ENCODE results near the gene SFTA2.
"Not testable (repeated sequence)": the region's sequence is repeated elsewhere in the genome, so short reads cannot be mapped to it uniquely, and the experiment has no call there.

The SFTA2 gene

DNA sequence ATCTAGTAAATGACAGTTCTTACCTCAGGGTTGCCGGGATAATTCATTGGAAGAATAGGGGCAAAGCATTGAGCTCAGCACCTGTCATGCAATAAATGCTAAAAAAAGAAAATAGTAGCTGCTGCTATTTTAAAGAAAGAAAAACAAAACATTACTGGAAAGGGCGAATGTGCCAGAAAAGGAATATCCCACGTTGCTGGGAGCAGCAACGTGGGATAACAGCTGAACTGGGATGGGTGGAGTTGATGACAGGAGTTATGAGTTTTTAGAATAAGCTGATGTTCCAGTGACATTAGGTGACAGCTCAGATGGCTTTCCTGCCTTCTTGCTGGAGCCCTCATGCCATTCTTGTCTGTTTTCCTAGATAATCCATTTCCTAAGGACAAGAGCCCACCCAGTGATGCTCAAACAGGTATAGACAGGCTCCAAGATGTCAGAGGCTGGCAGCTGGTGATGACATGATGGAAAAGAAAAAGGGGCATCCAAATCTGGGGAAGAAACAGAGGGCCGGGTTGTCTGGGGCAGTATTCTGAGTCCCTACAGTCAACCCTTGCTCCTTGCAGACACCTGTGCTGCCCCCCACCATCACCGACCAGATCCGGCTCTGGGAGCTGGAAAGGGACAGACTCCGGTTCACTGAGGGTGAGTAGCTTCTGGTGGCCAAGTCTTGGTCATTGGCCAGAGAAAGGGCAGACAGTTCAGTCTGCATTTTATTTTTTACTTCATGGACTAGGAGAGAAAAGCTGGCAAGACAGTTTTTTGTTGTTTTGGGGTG is 19.0 kb downstream of the SFTA2 start:
- DNase-seq = no peak

DNA sequence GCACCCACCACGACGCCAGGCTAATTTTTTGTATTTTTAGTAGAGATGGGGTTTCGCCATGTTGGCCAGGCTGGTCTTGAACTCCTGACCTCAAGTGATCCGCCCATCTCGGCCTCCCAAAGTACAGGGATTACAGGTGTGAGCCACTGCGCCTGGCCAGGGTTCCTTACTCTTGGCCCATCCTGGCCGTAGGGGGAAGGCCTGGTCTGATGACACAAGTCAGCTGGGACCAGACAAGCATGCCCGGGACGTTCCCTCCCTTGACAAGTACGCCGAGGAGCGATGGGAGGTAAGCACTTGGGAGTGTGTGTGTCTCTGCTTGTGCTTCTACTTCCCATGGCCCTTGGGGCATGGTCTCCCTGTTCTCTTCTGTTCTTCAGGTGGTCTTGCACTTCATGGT is 21.5 kb downstream of the SFTA2 start:
- not testable (repeated sequence) for DNase-seq

DNA sequence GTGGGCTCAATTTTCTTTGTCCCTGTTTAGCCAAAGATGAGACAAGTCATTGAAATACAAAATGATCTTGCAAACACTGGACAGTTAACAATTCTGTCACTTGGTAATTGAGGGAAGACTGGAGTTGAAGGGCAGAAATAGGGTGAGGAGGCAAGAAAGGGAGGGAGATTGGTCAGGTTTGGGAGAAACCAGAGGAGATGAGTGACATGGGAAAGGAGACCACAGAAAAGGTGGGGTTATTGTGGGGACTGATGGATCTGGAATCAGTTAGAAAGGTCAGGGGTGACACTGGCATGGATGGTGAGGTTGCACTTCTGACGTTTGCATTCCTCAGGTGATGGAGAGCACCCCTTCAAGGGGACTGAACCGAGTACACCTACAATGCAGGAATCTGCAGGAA is 23.3 kb downstream of the SFTA2 start:
- no peak for DNase-seq

DNA sequence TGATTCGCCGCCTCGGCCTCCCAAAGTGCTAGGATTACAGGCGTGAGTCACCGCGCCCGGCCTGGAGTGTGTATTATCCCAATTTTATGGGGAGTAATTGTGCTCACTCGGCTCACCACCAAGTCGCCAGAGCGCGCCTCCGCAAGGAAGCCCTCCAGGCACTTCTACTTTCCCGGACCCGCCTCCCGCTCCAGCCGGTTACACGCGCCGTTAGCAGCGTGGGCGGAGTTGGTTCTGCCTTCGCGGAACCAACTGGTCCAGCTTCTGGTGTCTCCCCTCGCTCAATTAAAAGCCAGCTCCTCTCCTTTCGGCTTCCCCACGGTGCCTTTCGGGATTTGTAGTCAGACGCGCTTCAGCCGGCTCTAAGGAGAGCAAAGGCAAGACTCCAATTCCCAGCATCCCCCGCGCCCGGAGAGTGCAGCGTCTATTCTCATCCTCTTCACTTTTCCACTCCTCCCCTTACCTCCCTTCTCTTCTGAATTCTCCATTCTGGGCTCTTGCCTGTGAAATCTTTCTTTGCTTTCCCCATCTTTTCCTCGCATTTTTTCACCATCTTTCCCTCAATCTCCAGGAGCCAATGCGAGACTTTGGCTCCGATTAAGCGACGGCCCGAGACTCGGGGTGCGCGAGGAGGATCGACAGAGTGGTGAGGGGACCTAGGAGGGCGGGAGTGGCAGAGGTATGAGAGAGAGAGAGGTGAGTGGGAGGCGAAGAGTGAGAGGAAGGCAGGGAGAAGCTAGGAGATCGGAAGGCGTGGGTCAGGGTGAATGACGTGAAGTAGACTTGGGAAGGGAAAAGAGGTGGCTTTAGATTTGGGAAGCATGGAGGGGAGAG is 24.0 kb downstream of the SFTA2 start, which contains the start of gene GTF2H4:
Gene GTF2H4 (plus strand): TSS at position 450 of the 834 bp plus-strand sequence.
- DNase-seq = peak; percentile 91

DNA sequence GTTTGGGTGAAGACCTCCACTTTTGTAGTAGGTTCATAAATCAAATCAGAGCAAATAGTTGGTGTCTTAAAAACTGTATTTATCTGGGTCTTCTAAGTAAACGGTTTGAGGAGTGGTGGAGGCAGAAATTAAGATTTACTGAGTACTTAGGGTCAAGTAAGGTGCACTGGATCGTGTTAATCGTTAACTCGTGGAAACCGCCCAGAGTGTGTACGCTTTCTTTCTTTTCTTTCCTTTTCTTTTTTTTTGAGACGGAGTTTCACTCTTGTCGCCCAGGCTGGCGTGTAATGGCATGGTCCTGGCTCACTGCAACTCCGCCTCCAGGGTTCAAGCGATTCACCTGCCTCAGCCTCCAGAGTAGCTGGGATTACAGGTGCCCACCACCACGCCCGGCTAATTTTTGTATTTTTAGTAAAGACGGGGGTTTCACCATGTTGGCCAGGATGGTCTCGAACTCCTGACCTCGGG is 24.6 kb downstream of the SFTA2 start:
- not testable (repeated sequence) for DNase-seq

DNA sequence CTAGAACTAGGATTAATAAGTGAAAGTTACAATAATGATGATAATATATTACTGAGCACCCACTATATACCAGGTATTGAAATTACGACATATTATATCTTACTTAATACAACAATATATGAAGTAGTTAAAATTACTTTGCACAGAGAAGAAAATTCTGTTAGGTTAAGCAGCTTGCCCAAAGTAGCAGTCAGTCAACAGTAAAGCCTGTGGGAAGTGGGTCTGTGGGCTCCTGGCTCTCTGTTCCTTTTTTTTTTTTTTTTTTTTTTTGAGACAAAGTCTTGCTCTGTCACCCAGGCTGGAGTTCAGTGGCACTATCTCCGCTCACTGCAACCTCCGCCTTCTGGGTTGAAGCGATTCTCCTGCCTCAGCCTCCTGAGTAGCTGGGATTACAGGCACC is 28.7 kb downstream of the SFTA2 start:
- DNase-seq = no peak

DNA sequence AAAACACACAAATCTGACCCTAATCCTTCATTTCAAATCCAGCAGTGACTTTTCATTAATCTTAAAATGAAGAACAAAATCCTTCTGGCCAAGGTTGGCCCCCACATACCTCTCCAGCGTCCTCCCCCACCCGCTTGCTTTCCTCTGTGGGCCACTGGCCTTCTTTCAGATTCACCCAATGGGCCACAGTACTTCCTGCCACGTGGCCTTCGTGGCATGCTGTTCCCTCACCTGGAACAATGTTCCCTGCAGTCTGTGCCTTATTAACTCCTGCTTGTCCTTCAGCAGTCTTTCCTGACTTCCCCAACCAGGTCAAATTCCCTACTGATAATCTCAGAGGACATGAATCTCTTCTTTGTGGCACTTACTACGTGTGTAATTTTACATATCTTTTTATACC is 29.3 kb downstream of the SFTA2 start:
- DNase-seq = no peak

DNA sequence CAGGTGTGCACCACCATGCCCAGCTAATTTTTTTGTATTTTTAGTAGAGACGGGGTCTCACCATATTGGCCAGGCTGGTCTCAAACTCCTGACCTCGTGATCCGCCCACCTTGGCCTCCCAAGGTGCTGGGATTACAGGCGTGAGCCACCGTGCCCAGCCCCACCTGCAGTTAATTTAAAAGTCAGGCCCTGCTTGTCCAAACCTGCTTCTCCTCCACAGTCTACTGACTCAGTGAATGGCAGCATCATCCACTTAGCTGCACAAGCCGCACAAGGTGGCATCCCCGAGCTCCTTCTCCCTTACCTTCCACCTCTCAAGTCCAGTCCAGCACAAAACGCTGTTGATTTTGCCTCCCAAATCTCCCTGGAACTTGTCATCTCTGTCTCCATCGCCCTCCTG is 29.8 kb downstream of the SFTA2 start:
- DNase-seq = not testable (repeated sequence)

DNA sequence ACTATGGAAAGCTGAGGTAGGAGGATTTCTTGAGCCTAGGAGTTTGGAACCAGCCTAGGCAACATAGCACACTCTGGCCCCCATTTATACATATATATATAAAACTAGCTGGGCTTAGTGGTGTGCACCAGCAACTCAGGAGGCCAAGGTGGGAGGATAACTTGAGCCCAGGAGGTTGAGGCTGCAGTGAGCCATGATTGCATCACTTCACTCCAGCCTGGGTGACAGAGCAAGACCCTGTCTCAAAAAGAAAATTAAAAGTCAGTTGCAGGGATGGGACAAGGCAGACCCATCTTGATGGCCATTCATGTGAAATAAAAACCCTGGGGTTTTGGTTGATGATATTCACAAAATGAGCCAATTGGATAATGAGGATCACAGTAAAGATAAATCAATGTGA is 30.5 kb downstream of the SFTA2 start:
- no peak for DNase-seq

DNA sequence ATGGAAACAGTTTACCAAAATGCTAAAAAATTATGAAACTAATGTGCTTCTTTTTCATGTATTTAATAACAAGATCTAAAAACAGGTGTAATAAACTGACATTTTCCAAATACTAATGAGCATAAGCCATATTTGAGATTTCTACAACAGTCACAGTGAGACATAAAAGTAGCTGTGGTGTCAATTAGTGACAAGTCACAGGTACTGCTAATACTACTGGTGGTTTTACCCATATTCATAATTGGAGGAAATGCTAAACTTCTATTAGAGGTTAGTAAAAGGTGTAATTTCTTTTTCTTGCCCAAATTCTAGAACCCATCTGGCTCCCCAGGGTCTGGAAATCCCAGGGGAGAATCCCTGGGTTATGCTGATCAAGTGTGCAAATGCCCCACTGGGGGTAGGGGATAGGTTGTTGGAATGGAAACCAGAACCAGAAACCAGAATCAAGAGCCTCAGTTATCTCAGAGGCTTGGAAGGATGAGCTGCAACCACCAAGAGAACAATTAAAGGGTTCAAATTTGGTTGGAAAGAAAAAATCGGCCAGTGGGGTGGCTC is 31.0 kb downstream of the SFTA2 start:
- no peak for DNase-seq

DNA sequence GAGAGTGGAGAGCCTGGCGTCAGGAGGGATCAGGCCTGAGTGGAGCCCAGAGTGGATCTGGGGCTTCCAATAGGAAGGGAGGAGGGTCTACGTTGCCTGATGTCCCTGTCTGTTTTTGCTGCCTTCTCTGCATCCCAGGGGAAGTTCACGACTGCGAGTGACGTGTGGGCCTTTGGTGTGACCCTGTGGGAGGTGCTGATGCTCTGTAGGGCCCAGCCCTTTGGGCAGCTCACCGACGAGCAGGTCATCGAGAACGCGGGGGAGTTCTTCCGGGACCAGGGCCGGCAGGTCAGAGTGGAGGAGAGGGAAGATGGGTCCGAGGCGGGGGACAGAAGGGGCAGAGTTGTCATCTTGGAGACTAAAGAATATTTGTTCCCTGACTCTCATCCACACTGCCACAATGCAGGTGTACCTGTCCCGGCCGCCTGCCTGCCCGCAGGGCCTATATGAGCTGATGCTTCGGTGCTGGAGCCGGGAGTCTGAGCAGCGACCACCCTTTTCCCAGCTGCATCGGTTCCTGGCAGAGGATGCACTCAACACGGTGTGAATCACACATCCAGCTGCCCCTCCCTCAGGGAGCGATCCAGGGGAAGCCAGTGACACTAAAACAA is 33.1 kb downstream of the SFTA2 start:
- no peak for DNase-seq

DNA sequence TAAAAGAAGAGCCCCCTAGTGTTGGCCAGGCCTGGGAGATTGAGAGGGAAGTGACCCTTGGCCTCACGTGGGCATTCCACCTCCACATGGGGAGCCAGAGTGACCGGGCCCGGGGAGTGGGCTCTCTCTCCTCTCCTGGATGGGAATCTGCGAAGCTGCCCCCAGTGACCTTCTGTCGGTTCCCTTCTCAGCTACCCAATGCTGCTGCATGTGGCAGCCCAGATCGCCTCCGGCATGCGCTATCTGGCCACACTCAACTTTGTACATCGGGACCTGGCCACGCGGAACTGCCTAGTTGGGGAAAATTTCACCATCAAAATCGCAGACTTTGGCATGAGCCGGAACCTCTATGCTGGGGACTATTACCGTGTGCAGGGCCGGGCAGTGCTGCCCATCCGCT is 34.1 kb downstream of the SFTA2 start:
- DNase-seq = no peak

DNA sequence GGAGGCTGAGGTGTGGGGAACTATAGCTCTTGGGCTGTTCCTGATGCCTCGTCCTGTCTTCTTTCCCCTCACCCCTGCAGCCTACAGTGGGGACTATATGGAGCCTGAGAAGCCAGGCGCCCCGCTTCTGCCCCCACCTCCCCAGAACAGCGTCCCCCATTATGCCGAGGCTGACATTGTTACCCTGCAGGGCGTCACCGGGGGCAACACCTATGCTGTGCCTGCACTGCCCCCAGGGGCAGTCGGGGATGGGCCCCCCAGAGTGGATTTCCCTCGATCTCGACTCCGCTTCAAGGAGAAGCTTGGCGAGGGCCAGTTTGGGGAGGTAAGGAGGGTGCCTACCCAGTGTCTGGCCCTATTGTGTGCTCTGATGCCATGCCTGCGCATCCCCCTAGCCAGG is 35.4 kb downstream of the SFTA2 start:
- no peak for DNase-seq

DNA sequence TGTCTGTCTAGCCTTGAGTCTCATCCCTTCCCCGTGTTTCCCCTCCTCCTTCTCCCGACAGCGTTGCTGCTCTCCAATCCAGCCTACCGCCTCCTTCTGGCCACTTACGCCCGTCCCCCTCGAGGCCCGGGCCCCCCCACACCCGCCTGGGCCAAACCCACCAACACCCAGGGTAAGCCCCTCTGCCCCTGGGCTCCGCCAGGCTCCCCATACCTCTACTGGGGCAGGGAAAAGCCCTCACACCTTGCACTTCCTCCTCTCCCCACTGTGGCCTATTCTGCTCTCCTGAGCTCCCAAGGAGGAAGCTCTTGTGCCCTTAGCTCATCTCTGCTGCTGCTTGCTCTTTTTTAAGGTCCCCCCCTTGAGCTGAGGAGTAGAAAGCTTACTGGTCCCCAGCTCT is 36.6 kb downstream of the SFTA2 start:
- DNase-seq = no peak

DNA sequence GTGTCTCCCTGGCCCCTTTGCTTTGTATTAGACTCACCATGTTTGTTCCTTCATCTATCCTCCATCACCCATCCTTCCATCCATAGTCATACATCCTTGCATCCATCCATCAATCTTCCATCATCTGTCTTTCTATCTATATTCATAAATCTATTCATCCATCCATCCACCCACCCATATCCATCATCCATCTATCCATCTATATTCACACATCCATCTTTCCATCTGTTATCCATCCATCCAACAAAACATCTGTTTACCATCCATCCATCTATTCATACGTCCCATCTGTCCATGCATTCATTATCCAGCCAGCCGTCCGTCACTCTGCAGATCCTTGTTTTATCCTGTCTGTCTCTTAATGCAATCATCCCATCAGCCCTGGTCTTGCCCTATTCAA is 37.0 kb downstream of the SFTA2 start:
- DNase-seq = no peak

DNA sequence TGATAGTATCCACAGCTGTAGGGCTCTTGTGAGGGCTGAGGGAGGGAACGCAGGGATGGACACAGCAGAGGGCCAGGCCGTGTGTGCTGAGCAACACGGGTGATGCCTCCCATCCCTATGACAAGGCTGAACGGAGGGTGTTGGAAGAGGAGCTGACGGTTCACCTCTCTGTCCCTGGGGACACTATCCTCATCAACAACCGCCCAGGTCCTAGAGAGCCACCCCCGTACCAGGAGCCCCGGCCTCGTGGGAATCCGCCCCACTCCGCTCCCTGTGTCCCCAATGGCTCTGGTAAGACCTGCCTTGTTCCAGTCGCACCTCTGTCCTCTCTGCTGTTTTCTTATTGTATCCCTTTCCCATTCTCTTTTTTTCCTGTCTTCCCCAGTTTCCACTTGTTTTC is 37.6 kb downstream of the SFTA2 start:
- no peak for DNase-seq

DNA sequence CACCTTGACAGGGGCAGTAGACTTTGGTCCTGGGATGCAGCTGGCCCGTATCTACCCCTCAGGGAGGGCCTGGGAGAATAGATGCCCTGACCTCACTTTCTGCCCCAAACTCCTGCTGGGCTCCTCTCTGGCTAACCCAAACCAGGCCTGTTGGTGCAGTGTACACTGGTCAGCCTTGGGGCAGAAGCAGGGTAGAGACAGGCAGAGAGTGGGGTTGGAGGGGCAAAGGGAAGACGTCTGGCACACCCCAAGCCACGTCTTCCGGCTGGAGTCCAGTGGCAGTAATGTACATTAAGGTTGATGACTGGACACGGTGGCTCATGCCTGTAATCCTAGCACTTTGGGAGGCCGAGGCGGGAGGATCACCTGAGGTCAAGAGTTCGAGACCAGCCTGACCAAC is 38.3 kb downstream of the SFTA2 start:
- DNase-seq = no peak

DNA sequence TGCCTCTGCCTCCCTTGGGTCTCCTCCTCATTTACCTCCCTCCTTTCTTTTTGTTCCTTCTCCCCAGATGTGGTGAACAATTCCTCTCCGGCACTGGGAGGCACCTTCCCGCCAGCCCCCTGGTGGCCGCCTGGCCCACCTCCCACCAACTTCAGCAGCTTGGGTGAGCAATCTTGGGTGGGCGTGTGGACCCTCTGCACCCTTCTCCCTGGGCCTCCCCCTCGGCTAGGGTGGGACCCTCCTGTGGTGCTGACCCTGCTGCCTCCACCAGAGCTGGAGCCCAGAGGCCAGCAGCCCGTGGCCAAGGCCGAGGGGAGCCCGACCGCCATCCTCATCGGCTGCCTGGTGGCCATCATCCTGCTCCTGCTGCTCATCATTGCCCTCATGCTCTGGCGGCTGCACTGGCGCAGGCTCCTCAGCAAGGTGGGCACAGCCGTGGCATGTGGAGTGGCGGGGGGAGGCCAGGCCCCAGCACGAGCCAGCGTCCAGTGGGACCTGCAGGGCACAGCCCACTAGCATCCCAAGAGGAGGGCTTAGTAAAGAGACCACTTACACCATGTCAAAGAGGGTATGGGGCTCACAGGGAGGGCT is 38.9 kb downstream of the SFTA2 start:
- no peak for DNase-seq

DNA sequence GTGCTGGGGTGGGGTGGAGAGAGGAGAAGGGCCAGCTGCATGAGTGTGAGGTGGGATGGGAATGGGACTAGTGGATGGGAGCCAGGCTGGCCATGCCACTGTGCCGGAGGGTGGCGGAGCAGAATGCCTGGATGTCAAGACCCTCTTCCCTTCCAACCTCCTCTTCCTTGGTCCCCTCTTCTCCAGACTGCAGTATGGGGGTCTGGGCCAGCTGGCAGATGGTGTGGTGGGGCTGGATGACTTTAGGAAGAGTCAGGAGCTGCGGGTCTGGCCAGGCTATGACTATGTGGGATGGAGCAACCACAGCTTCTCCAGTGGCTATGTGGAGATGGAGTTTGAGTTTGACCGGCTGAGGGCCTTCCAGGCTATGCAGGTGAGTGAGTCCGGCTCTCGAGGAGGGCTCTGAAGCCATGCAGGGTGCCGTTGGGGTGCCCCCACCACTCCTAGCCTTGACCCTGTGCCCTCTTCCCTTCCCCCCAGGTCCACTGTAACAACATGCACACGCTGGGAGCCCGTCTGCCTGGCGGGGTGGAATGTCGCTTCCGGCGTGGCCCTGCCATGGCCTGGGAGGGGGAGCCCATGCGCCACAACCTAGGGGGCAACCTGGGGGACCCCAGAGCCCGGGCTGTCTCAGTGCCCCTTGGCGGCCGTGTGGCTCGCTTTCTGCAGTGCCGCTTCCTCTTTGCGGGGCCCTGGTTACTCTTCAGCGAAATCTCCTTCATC is 40.0 kb downstream of the SFTA2 start:
- DNase-seq = no peak

DNA sequence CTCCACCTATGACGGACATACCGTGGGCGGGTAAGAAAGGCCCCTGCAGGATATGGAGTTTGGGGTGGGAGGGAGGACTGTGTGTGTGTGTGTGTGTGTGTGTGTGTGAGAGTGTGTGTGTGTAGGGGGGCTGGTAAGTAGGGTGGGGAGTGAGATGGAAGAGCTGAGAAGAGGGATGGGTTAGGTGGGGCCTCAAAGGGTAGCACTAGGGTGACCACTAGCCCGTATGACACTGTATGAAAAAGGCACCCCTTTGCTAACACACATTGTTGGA is 40.6 kb downstream of the SFTA2 start:
- no peak for DNase-seq

DNA sequence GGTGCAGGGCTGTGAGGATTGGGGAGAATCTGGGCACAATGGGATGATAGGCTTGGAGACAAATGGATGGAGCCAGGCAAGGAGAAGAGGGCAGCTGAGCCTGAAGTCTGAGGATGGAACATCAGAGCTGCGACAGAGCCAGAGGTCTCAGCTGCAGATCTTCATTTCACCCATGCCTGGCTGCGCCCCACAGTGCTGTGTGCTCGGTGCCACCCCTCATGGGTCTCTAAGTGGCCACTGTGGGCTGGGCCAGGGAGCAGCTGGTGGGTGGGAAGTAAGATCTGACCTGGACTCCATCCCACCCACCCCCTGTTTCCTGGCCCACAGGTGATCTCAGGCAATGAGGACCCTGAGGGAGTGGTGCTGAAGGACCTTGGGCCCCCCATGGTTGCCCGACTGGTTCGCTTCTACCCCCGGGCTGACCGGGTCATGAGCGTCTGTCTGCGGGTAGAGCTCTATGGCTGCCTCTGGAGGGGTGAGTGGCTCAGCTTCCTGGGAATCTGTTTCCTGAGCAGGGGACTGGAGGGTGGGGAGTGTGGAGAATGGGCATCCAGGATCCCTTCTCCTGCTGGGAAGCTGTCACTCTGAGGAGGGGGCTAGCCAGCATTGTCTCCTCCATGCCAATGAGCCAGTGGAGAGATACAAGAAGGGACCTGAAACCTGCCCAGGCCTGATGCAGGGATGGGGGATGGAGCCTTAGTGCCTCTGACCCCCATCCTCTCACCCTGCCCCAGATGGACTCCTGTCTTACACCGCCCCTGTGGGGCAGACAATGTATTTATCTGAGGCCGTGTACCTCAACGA is 41.1 kb downstream of the SFTA2 start:
- DNase-seq = no peak

Data from activated T-cell treated with anti-CD3 and anti-CD28 coated beads, Interleukin-2, amount 50 U/mL, for 1 hour (primary cell).